NOMO-1 treated with dmso at 0.1 percent for 144 hours (cell line): ENCODE results near the gene CLN6.
"Not testable (repeated sequence)": the region's sequence is repeated elsewhere in the genome, so short reads cannot be mapped to it uniquely, and the experiment has no call there.

Experiments
- DNase-seq: peaks from one replicate; lab custom pipeline; 2025; ENCODE audit not compliant: unreplicated experiment; lab: John Stamatoyannopoulos, UW

CLN6 gene

DNA sequence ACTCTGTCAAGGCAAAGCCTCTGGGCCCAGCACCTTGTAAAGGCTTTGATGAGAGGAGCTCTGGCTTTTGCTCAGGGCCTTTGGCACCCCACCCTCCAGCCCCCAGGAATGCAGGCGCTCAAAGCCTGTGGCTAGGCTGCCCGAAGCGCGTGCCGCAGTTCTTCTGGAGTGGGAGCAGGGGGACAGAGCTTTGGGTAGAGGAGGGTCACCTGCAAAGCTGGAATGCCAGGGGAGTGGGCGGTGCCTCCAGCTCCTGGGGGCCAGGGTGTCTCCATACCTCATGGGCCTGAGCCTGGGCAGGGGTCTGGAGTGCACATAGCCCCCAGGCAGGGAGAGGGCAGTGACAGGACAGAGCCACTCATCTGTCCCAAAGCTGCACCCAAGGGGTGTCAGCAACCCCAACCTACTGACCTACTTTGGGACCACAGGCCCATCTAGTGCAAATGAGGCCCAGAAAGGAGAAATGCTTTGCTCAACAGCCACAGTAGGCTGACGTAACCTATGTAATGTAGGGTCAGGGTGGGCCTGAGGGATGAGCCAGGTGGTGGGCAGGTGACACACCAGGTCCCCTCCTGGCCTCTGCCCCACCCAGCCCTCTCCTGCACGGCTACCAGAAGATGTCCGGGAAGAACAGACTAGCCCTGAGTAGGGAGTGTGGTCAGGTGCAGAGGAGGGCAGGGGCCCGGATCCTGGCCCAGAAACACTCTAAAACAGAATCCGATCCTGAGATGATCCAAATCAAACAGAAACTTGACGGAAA lies 22.2 kb downstream of the CLN6 start:
- DNase-seq, result no peak

DNA sequence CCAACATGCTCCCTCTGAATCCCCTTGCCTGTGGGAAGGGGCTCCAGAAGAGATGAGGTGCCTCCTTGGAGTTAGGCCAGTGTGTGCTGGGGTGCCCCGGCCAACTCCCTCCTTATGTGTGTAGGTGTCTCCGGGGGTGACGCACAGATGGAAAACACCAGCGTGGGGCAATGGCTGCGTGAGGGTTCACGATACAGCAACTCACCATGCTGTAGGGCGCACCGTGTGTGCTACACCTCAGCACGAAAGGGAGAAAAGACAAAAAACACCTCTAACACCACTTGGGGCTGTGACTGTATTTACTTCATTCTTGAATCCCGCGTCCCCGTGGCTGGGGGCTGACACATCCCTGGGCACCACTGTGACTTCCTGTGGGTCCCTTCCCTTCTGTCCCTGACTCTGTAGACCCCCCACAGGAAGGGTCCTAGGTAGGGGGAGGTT lies 22.8 kb downstream of the CLN6 start:
- DNase-seq, result no peak

DNA sequence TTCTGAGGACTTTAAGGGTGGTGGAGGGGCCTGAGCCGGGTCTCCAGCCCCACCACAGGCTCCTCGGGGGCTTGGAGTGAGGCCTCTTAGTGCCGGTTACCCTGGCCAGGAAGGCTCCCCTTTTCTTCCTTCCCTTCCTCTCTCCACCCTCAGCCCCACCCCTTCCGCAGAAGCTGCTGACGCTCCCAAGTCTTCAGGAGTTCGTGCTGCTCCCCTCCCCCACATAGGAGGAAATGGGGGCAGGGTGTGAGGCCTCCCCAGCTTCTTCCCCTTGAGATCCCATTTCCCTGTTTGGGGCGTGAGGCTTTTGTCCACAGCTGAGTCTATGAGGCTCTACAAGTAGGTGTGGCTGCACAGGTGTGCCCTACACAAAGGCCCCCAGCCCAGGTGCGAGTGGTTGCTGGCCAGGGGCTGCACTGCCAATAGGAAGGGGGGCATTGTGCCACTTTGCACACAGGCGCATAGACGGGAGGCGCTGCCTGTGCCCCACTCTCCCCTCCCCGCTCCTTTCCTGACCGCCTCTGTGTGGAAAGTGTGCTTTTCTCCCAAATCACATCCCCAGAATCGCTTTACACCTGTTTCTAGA lies 23.5 kb downstream of the CLN6 start:
- peak; percentile 81 for DNase-seq

DNA sequence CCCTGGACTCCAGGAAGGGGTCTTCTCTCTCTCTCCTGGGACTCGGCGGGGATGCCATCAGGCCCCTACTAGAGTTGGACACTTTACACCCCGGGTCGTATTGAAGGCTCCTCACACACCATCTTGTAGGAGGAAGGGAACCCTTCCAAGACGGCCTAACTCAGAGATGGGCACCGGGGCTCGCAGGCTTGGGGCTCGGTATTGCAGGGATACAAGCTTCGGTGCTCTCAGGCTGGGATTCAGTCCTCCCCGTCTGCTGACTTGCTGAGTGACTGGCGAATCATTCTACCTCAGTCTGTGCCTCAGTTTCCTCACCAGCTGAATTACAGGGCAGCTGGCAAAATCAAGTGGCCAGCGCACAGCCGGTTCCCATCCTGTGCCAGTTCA lies 24.0 kb downstream of the CLN6 start:
- DNase-seq, result no peak

DNA sequence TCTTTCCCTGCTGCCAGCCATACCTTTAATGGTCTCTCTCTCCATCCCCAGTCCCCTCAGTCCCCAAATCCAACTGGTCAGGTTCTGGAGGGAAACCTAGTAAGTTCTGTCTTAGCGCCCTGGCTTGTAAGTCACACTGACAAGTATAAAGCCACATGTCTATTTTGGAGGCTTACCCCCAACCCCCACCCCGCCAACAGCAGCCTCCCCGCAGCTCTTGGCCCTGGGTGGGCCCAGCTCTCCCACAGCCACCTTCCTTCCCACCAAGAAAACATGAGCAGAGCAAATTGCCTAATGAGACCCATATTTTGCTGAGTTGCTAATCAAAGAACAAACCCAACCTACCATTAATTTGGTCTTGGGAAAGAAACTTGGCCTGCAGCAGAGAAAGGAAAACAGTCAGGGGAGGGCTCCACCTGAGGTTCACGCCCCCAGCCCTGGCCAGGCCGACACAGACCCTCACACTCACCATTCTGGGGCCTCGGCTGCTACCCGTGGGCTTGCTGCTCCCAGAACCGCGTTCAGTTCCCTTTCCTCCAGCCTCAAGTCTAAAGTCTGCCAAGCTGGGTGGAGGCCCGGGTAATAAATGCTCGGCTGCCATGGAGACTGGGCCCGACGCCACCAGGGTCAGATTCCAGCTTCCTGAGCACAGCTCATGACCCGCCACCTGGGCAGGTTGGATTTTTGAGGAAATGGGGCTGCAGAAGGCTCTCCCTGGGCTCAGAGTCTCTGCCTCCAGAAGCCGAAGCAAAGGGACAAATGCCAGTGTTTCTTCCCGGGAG lies 24.6 kb downstream of the CLN6 start, which contains the start of gene CALML4:
TSS of gene CALML4 (minus strand) at position 557 of the 782 bp plus-strand sequence. CDS start at position 472, 85 bp downstream.
- peak; percentile 36 for DNase-seq

DNA sequence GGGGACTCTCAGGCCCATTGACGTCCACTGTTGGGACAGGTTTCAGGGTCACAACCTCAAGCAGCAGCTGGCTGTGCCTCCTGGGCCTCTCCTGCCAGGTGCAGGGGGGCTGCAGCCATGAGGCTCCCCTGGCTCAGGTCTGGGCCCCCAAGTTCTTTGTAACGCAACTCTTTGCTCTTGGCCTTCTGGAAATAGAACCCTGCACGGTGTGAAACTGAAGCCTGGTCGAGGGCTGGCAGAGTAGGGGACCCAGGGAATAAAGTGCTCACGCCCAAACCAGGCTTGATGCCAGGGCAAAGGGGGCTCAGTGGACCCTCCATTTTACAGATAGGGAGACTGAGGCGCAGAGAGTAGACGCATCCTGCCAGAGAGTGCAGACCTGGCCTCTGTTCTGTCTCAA lies 25.2 kb downstream of the CLN6 start:
- no peak for DNase-seq

DNA sequence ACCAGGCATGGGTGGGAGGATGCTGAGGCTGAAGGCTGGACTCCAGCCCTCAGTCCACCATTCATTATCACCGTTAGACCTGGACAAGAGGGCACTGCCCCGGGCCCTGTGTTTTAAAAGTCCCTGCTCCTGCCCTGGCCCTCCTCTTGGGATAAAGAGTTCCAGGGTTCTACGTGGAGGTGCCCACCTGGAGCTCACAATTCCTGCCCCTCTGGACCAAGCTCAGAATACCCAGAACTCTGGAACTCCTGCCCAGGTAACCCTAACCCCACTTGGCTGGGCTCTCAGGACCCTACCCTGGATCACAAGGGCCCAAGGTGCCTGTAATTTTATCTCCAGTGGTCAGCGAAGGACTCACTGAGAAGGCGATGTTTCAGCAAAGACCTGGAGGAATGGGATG lies 25.6 kb downstream of the CLN6 start:
- no peak for DNase-seq

DNA sequence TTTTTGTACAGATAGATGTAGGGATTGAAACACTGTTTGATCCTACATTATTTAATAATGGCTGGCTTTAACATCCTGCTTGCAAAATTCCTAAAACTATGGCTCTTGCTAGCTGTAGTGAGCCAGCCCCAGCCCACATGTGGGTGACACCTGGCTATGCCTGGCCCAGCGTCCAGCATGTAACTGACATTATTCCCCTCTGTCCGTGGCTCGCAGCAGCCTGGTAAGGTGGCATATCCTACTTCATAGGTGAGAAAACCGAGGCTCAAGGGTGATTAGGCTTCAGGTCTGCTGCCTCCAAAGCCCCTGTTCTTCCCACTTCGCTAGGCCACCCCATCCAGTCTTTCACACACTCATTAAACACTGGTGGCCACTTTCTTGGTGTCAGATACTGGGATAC lies 26.0 kb downstream of the CLN6 start:
- no peak for DNase-seq

DNA sequence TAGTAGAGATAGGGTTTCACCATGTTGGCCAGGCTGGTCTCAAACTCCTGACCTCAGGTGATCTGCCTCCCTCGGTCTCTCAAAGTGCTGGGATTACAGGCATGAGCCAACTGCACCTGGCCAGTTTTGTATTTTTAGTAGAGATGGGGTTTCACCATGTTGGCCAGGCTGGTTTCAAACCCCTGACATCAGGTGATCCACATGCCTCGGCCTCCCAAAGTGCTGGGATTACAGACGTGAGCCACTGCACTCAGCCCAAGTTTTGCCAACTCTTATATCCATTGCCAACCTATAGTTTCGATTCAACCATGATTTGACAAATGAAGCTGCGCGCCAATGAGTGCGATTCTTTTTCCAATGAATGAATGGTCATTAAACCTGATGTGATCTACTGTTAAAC lies 26.5 kb downstream of the CLN6 start:
- not testable (repeated sequence) for DNase-seq

DNA sequence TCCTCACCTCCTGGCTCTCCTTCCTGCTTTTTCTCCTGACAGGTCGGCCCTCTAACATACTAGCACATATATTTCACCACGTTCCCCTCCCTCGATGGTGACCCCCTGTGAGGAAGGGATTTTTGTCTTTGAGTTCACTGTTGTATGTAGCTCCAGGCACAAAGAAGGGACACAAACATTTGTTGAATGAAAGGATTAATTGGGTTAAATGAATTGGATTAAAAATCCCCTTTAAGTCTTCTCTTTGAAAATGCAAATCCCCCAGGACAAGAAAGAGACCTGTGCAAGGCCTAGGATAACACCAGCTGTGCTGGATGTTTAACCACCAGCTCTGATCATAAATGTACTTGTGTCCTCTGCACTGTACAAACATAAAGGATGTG lies 27.7 kb downstream of the CLN6 start:
- no peak for DNase-seq

DNA sequence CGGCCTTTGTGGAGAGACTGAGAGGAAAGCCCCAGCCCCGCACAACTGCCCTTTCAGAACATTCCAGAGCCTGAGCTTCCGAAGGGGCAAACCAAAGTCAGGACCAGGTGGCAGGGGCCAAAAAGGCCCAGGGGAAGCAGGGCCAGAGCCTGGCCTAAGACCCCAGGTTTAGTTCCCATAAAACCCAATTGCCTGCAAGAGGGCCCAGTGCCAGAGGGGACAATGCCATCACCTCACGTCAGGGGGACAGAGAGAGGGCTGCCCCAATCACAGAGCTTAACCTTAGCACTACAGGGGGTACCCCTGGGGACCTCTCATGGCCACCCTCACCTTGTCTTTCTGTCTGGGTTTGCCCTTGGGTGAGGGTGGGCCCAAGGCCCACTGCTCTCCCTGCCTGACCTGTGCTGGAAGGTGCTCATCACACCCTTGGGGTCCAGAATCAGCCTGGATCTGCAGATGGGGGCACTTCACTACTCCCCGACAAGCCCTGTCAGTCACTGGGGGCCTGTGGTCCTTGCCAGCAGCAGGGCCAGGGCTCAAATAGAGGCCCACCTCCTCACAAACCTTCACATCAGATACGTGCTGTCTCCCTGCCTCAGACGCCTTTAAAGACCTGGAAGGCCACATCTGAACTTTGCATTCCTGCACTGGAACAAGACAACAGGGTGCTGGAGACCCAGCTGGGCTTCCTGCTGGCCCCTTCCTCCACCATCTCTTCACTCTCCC lies 28.2 kb downstream of the CLN6 start:
- DNase-seq, result no peak

DNA sequence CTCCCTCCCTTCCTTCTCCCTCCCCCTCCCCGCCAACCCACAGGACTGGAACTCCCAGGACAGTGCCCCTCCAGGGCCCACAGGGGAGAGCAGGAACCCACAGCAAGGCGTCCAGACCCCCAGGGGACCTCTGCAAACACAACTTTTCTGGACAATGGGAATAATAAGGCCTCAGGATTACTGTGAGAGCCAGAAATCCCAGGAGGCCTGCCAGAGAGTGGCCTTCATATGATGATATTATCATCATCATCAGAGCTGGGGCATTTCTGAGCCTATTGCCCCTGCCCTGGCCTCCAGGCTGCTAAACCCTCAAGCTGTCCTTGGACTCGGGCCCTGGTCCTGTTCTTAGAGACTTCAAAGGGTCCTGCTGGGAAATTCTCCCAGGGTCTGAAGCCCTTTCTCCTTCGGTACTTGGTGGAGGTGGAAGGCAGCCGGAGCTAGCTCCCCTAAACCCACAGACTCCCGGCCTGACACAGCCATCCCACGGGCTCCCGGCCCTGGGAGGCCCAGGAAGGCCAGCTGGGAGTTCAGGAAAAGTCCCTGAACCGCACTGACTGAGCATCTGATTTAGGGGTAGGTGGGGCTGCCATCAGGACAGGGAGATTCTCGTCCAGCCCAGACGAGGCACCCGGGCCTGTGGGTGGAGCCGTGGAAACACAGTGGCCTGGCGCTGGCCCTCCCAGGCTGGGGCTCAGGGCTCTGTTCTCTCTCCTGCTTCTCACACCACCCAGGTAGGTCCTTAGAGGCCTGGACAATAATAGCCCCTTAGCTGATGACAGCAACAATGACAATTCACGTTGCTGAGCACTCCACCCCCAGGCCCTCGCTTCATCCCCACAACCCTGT lies 29.3 kb downstream of the CLN6 start:
- no peak for DNase-seq

DNA sequence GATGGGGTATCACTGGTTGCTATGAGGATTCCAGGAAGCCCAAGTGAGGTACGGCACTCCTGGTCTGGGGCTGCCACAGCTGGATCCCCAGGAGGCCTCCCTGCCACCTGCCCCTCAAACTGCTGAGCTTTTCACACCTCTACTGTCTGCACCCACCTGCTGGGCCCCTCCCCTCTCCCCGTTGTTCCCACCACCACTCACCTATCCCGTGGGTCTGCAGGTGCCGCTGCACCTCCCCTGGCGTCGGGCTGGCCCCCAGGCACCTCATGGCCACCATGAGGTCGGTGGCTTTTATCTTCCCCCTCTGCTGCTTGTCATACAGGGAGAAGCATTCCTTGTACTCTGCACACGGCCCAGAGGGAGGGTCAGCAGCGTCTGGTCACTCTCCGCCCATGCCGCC lies 30.2 kb downstream of the CLN6 start:
- DNase-seq, result no peak

DNA sequence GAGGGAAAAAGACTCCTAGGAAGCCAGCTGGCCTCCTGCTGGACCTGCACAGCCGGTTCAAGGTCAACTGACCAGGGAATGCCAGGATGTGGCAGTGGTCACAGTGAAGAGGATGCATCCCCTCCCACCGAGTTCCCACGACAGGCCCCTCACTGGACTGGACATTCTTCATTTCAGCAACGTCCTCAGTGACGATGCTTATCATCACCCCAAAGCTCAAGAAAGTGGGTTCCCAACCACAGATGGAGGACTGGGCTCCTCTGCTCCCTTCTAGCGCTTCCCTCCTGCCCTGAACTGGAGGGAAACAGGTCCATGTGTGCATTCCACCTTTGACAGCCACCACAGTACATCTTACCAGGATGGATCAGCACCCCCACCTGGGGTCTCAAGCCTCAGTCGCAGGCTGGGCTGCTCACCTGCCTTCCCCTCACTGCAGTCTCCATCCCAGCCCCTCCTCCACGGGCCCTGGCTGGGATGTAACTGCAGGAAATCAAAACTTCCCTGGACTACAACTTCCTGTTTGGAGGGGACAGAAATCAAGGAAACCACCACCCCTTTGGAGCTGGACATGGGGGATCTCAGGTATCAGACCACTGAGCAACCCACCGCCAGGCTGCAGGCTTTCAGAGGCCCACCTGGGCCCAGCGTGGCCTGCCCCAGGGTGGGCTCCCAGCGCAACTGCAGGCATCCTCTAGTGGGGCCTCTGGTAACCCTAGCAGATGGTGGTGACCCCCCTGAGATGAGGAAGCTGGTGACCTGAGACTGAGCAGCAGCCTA lies 31.7 kb downstream of the CLN6 start:
- no peak for DNase-seq

DNA sequence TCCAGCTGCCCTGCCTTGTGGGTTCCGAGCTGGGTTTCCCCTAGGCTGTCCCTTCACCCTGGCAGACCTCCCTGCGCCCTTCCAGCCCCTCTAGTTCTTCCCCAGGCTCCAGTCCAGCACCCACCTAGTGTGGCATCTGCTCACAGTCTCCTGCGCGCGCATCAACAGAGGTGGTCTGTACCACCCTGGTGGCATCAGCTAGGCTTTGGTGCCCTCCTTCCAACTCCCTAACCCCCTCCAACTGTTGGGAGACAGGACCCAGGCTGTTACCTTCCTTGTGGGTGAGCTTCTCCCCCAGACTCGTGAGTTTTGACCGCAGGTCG lies 32.4 kb downstream of the CLN6 start:
- no peak for DNase-seq

DNA sequence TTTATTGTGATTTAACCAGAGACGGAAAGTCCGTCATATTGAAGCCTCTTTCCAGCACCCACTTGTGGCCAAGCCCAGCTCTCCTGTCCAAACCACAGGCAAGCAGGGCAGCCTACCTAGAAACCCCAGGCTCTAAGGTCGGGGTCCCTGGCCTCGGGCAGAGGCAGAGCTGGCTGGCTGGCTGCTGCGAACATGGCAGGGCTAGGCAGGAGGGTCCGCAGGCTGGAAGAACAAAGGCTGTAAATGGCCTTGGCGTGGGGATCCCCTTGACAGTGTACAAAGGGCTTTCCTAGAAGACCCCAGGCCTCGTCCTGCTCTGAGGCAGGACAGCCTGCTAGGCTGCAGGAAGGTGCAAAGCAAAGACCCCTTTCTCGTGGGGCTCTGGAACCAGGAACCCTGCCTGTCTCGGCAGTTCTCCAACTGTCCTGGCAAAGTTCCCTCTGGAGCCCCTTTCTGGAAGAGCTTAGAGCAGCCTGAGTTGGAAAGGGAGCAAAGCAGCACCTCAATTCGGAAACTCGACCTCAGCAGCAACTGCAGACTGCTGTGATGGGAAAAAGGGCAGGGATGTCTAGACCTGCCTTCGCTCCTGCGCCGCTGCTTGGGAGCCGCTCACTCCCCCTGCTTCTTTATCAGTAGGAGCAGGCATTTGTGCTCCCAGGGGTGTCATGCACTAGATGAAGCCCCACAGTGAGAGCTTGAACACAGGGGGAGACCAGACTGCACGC lies 32.9 kb downstream of the CLN6 start:
- no peak for DNase-seq

DNA sequence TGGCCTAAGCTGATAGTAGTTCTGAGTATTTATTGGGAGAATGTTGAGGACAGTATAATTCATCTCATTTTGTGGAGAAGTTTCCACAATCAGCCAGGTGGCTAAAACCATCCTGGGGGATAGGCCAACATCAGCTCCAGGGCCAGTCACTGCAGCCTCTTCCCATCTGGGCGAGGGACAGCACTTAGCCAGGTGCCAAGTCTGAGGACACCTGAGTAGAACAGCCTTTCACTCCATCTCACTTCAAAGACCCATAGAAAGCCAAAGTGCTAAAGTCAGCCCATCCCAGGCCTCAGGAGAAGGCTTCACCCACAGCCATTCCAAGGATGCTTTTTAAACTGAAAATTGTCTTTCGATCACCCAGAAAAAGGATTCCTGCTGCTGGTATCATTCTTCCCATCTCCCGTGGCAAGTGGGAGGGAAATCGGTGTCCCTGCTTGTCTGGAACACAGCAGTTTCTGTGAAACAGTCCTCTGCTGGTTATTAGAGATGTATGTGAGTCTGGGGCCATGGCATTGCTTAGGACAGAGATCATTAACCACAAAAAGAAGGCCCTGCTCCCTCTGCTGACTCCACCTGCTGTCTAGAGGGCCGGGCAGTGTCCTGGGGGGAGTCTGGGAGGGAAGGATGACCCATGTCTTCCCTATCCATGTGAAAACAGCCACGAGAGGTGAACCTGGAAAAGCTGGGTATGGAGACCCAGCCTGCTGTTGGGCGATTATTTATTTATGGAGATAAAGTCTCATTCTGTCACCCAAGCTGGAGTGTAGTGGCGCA lies 34.0 kb downstream of the CLN6 start:
- DNase-seq, result no peak

DNA sequence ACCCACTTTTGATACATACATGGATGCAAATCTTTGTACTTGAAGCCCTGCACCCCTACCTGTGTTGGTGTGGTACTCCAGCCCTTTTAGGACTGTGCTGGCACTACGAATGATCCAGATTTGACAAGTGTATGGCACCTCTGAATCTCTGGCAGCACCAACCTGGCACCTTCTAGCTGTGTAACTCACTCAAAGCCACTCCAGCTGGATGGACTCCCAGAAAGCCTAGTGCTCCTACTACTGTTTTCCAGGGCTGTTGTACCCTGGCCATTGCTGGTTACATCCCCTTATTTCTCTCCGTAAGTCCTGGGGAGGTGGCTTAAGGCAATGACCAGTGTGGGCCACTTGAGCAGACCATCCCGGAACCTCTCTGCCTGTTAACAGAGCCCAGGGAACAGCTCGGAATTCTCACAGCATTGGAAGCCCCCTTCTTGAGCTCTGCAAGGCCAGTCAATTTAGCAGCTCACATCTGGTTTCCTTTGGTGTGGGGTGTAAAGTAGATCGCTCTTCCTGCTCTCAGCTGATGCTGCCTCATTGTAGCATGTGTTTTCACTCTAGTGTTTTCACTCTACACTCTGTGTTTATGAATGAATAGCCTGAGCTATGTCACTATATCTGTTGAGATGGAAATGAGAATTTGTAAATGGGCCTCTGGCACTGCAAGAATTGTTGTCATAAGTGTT lies 36.6 kb downstream of the CLN6 start:
- no peak for DNase-seq
